Measurements from ENCODE around the gene ACP5. TPM values are rescaled to one million over a fixed set of nuclear protein-coding genes. Genes with fewer than 3 reads are reported as not detected.

ACP5 gene
- total and polyA plus RNA-seq, 10 of the 15 experiments (the other 5 are each of a cell fraction or from before 2014, with no cell fraction given) = 1.0 to 73.4 (median 36.8) TPM

DNA sequence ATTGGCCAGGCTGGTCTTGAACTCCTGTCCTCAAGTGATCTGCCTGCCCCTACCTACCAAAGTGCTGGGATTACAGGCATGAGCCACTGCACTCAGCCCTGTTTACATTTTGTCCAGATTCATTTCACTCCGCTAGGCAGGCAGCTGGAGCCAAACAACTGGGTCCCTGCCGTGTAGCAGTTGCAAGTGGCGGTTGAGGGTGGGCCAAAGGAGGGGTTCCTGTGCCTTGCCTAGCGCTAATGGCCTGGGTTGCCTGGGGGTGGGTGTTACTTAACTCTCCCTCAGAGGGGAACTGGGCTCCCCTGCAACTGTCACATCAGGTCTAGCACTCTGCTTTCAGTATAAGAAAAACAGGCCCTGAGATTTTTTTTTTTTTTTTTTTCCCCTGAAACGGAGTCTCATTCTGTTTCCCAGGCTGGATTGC lies 7.4 kb downstream of the ACP5 start (continued):
- TF ChIP-seq PKNOX1 (IDR thresholded peaks at IDR 0.05) = peak; percentile 31; the same call in 1 of the 2 replicates
- peak; percentile 66 for TF ChIP-seq ZNF384 (IDR thresholded peaks at IDR 0.05; ENCODE audit: borderline replicate concordance, low read depth, low read length)
- TF ChIP-seq FOXM1 (IDR thresholded peaks at IDR 0.05; ENCODE audit: low read depth, low read length) = no peak
- no peak for TF ChIP-seq RFX5 (IDR thresholded peaks at IDR 0.05; ENCODE audit: low read depth, low read length)
- no peak for TF ChIP-seq SRF (IDR thresholded peaks at IDR 0.05; ENCODE audit: low read depth in 2 of 2, low read length in 2 of 2)
- TF ChIP-seq ZSCAN29 (IDR thresholded peaks at IDR 0.05) = no peak
- no peak for TF ChIP-seq NFYA (IDR thresholded peaks at IDR 0.05; ENCODE audit: borderline replicate concordance, low read depth, low read length)
- no peak for TF ChIP-seq CREB1 (IDR thresholded peaks at IDR 0.05; ENCODE audit: low read depth)
- TF ChIP-seq TCF7 (IDR thresholded peaks at IDR 0.05; ENCODE audit: borderline replicate concordance) = no peak
- TF ChIP-seq ATF7 (IDR thresholded peaks at IDR 0.05; ENCODE audit: low read depth) = peak; percentile 49; the same call in 1 of the 2 replicates
- TF ChIP-seq NFIC (IDR thresholded peaks at IDR 0.05; ENCODE audit: low read depth, low read length) = no peak
- TF ChIP-seq KLF5 (IDR thresholded peaks at IDR 0.05; ENCODE audit: partially characterized antibody) = no peak
- no peak for TF ChIP-seq ZBED1 (IDR thresholded peaks at IDR 0.05; ENCODE audit: borderline replicate concordance)
- peak; percentile 37 to 51; a peak in 2 of 4 replicates for TF ChIP-seq IKZF2 (IDR thresholded peaks at IDR 0.05)
- peak; percentile 76; the same call in 1 of the 2 replicates for TF ChIP-seq FOXK2 (IDR thresholded peaks at IDR 0.05)
- no peak for TF ChIP-seq NFYB (IDR thresholded peaks at IDR 0.05; ENCODE audit: insufficient read depth, low read depth, low read length)
- TF ChIP-seq PML (IDR thresholded peaks at IDR 0.05; ENCODE audit: low read length) = no peak
- TF ChIP-seq TAF1 (IDR thresholded peaks at IDR 0.05; ENCODE audit: borderline replicate concordance, low read depth, low read length) = no peak
- TF ChIP-seq HDAC2 (IDR thresholded peaks at IDR 0.05) = no peak
- peak; percentile 75 for TF ChIP-seq SKIL (IDR thresholded peaks at IDR 0.05; ENCODE audit: low read depth, poor library complexity, severe bottlenecking)
- TF ChIP-seq STAT1 (conservative IDR thresholded peaks at IDR 0.05) = no peak
- peak; percentile 80 for TF ChIP-seq ZNF217 (IDR thresholded peaks at IDR 0.05)
